G401.6 (cell line): ENCODE measurements around the gene ZCCHC24.

Source experiments
- FAIRE-seq: peaks from 2 replicates; lab custom pipeline; 2012; peaks lifted over from hg19 to GRCh38; lab: Jason Lieb, UNC

The ZCCHC24 gene

DNA sequence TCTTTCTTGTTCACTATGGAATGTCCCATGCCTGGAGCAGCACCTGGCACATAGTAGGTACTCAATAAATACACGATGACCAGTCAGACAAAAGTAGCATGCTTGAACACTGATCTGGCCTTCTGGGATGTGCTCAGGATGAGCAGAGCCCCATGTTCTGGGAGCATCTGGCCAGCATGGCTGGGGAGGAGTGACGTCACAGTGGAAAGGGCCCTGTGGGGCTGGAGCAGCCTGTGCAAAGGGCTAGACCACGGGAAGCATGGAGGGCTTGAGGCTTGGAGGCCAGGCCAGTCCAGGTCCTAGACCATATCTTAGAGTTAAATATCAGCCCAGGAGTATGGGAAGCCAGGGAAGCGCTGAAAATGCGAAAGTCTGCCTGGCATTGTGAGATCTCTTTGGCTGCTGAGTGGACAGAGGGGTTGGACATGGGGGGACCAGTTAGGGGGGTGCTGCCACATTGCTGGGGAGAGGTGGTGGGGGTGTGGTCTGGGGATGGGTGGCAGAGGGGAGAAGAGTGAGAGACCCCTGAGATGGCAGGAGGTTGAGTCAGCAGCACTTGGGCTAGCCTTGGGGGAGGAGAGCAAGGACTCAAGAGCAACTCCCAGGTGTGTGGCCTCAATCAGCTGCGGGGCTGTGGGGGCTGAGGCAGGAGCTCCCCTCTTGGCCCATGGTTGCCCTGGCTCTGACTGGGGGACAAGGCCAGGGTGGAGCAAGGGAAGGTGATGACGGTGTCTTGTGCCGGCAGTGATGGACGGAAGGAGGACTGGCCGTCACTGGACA, 34.9 kb downstream of the ZCCHC24 start:
- no peak for FAIRE-seq

DNA sequence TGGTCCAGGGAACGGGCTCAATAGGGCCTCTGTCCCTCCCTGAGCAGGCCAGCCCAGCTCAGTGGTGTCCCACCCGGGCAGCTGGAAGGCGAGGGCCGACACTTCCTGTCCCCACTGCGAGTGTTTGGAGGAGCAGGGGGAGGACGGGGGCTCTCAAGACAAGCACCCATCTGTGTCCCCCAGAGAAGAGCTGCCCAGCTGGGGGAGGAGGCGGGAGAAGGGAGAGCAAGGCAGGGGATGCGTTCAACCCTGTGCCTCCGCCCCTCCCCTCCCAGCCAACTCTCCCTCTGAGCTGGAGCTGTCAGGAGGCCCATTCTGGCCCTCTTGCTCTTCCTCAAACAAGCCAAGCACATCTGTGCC, 35.7 kb downstream of the ZCCHC24 start:
- no peak for FAIRE-seq

DNA sequence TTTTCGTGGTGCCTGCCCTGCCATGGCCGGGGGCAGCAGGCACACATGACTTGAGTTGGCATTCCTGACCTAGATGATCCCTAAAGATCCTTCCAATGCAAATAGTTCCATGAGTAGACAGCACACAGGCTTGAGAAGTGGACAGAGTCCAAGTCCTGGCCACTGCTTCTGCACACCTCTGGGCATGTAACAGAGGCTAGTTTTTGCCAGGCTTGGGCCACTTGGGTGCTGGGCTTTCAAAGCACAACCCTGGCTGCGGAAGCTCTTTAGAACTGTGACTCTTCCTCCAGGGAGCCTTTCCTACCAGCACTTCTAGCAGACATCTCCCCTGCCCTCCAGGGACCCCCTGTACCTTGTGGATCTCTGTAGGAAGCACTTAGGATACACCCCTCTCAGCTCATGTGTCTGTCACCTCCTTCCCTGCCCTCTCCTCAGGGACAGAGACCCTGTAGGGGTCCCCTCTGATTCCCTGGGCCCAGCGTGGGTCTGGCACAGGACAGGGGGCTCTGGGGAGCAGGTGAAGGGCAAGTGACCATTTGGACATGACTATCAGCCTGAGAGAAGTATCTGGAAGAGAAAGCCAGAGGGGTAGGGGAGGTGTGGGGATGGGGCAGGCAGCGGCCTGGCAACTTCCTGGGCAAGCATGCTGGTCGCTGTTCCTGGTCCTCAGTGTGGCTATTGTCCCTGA, 36.2 kb downstream of the ZCCHC24 start:
- no peak for FAIRE-seq

DNA sequence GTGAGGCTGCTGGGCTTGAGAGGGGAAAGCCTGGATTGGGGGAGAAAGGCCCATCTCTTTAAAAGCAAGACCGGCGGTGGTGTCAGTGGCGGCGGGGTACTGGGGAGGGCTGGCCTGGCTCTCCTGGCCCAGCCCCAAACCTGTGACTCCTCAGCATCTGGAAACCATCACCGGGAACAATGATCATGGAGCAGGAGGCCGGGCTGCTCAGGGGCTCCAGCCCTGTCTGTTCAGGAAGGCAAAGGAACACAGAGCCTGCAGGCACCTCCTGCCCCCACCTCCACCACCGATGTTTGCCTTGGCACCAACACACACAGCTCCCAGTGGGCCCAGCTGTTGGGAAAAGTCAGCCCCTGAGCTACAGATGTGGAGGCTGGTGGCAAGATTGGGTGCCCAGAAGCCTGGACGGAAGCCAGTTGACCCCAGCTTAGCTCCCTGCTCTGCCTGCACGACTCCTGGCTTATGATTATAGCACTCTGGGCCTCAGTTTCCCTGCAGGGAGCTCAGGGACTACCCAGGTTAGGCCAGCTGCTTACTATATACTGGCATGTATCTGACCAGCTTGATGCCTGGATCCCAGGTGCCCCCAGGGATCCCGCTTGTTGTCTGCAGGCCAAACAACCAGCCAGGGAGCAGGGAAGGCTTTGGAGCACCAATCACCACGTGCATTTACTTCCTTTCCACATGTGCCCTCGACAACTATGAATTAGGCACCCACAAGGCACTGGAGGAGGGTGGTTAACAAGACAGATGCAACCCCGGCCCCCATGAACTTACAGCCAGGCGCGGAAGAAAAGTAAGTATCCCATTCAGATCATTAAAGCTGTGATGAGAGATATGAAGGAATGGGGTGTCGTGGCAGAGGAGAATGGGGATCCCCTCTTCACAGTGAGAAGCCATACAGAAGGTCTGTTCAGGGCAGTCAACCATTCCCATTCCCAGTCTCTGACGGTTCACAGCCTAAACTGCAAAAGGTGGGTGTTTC, 37.3 kb downstream of the ZCCHC24 start:
- FAIRE-seq = no peak

DNA sequence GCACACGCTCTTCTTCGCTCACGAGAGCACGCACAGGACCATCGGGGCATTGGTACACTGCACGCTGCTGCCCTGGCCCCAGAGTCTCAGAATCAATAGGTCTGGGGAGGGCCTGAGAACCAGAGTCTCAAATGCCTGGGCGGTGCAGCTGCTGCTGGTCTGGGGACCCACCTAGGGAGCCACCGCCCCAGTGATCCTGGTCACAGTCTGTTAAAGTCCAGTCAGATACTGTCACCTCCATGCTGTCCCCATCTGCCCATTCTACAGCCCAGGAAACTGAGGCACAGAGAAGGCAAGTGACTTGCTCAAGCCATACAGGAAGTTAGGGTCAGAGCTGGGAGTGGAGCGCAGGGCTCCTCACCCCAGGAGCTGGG, 38.0 kb downstream of the ZCCHC24 start:
- no peak for FAIRE-seq

DNA sequence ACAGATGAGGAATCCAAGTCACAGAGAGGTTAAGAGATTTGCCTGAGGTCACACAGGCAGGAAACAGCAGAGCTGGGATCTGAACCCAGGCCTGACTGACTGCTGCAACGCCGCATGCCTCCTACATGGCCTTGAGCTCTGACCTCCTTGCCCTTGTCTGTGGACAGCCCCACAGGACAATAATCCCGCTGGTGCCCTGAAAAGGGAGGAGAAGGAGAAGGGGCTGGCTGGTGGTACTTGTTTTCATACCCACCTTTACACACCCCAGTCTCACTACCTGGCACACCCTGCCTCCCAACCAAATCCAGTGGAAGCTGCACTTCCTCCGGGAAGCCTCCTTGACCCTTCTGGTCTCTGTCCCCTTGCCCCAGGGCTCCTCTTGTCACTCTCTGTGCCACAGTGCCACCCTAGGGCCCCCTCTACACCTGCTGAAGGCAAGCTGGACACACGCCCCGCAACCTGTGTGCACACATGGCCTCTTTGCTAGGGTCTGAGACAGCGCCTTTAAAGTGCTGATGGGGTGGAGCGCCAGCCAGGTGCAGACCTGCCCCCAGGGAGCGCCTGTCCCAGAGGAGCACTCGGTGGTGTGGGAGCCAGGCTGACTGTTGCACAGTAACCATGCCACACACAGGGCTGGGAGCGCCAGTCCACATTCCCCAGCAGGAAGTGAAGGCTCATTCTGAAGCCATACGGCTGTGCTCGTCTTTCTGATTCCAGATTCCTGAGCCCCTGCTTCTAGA, 38.6 kb downstream of the ZCCHC24 start:
- no peak for FAIRE-seq

DNA sequence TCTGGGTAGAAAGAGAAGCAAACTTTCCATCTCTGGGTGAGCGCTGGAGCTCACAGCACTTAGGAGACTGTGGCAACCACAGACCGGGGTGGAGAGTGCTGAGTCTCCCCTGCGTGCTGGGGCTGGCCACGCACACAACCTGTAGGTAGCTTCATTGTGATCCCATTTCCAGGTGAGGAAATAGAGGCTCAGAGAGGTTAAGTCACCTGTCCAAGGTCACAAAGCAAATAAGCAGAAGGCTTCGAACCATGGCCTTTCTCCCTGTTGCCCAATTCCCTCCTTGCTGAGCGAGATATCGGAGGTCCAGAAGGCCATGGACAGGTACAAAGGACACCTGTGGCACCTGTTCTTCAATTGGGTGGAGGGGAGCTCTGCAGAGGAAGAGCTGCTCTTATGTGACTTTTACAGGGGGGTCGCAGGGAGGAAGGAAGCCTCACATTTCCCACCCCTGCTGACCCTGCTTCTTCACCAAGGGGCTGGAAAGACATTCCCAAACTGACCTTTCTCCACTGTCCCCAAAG, 39.4 kb downstream of the ZCCHC24 start:
- FAIRE-seq = no peak

DNA sequence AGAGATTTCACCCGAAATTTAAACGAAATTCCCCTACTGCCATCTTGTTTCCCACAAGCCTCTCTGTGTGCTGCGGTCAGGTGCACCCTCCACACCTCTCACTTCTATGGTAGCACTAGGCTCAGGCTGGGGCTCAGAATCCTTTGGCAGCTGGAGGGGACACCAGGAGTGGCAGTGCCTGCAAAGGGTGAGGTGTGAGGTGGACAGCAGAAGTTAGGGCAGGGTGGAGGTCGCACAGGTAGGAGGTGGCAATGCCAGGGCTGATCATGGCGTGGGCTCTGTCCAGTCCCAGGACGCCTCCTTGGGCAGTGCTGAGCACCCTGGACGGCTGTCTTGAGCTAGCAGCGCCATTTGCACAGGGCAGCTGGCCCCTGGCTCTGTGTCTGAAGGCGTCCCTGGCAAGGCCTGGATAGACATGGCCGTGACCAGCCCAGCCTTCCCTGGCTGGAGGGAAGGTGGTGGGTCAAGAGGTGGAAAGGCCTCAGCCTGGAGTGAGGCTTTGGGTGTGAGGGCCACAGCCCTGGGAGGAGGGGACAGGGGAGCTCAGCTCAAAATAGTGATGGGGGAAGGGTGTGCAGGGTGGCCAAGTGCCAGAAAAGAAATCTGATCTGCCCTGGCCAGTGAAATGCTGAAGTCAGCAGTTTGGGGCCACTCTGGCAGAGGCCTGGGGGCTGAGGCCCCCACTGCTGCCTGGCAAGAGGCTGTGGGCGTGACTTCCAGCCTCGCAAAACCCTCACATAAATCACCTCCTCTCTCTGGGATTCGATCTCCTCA, 40.0 kb downstream of the ZCCHC24 start:
- FAIRE-seq = no peak

DNA sequence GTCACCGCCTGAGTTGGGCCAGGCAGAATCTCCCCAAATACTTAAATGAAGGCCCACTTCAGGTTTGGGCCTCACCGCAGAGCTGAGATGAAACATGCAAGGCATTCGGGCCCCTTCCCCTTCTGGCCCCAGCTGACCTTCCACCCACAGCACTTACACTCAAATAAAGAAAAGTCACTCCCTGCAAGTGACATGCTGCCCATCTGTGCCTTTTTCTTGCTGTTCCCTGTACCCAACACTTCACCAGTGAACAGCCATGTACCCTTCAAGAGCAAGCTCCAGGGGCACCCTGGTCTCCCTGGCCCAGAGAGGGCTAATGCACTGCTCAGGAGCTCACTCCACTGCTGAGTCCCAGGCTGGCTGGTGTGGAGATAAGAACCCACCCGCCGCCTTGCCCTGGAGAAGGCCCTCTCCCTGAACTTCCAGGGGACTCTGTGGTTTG, 40.7 kb downstream of the ZCCHC24 start:
- no peak for FAIRE-seq

DNA sequence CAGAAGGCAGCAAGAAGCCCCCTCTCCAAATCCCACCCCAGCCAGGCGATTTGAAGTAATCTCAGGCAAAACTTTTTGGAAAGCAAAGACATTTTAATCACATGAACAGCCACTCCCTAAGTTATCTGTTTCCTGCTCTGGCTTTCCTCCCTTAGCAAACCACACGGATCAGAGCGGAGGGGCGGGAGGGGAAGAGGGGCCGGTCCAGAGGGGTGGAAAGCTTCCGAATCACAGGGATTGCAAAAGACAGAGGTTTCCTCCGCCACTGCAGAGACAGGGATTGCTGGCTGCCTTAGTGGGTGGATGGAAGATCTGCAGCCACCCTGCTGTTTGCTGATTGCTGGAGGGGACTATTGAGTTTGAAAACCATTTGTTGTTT, 41.2 kb downstream of the ZCCHC24 start:
- no peak for FAIRE-seq

DNA sequence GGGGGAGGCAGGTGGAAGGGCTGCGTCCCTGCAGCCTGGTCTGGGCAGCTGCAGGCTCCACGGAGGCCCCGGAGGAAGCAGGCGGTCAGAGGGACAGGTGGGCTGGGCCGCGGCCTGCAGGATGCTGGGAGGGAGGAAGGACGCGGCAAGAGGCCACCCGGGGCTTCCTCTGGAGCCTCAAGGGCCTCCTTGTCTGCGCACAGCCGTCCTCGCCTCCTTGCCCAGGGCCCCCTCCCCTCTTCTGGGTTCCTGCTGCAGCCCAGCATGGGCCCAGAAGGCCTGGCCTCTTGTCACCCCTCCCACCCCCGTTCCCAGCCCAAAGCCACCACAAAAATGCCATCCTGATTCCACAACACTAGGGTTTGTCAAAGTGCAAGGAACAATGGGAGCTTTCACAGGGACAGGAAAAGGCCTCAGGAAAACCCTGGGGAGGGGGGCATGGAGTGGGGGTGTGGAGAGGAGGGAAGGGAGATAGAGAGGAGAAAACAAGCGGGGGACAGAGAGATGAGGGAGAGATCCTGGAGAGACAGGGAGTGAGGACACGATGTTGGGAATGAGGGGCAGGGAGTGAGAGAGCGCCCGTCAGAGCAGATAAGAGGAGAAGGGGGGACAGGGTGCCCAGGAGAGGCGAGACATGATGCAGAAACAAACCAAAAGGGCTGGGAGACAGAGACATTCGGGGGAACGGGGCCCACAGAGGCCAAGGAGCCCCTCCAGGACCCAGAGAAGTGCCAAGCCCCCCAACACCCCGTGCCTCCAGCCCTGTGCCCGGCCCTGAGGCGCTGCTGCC, 41.8 kb downstream of the ZCCHC24 start:
- FAIRE-seq = no peak

DNA sequence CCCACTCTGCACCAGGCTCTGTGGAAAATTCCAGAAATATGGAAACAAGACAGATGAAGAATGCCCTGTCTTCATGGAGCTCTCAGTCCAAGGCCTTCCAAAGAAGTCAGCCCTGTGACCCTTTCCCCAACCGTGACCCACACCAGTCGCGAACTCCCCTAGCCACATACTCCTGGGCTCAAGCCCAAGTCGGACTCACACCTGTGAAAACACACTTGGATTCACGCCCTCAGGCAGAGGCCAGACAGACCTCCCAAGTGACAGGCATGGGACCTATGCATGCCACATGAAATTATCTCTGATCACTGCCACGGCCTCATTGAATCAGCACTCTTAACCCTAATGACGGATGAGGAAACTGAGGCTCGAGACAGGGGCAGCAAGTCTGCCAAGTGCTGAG, 42.5 kb downstream of the ZCCHC24 start:
- no peak for FAIRE-seq

DNA sequence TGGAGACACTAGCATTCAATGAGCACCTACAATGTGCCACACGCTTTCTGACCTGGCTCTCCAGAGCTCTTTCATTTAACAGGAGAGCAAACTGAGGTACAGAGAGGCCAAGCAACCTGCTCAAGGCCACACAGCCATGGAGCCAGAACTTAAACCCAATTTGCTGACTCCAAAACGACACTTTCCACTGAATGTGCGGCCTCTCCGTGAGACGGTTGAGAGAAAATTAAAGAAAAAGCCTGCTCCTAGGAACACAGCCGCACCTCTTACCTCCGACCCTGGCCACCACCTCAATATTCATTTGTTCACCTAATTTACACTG, 42.8 kb downstream of the ZCCHC24 start:
- no peak for FAIRE-seq

DNA sequence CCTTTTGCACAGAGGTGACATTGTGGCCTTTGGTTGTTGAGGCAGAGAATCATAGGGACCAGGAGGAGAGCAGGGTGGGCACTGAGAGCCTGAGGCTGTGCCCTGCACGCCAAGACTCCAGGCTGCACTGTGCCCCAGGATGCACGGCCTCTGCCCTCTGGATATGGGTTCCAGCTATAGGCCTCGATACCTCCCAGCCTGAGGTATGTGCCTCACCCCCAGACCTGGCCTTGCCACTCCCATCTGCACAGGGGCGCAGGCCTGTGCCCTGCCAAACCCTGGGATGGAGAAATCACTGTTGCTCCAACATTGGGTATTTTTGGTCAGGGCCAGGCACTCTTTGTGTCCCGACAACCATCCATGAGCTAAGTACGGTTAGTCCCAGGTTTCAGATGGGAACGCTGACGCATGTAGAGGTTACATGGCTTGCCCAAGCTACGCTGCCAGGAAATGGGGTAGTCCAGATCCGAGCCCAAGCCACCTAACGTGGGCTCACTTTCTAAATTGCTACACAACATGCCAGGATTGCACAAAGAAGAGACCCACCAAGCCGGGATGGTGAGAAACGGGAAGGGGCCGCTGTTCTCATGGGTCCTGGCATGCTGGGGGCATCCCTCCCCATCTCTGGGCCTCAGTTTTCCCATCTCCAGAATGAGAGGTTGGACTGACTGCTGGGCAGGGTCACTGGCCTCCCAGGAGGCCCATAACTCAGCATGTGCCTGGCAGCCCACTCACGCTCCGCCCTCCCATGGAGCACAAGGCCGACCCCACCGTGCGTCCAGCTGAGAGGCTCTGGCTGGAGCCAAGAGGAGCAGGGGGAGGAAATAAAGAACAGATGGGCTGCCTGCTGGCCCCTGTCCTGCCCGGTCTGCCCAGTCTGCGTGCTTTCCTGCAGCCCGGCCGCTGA, 44.2 kb downstream of the ZCCHC24 start:
- no peak for FAIRE-seq

DNA sequence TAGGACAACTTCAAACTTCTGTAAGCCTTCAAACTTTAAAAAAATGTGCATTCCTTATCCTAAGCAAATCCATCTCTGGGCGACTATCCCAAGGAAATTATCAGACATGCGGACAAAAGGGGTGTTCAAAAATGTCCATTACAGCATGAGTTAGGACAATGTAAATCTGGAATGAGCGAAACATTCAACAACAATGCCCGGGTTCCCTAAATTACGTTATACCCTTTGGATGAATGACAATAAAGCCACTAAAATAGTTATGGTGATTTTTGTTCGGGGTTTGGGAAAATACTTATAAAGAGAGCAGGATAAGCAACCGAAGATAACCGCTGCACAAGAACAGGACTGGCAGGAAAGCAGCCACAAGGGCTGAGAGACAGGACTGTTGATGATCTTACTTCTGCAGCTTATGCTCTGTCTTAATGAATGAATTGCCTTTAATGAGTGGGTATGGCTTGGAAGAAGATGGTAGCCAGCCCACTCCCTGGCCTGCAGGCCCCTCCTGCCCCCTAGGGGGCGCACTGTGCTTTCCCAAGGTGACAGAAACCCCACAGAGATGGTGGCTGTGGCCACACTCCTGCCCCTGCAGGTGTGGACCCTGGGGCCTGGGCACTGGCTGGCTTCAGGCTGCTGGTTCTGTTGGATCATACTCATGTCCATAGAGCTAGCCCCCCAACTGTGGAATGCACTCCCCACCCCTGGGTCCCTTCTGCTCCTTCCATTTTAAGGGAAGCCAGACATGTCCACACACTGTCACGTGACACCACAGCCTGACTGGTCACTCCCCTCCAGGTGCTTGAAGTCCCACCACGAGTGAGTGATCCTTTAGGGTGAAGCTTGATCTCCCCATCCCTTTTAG, 45.0 kb downstream of the ZCCHC24 start:
- FAIRE-seq = no peak

DNA sequence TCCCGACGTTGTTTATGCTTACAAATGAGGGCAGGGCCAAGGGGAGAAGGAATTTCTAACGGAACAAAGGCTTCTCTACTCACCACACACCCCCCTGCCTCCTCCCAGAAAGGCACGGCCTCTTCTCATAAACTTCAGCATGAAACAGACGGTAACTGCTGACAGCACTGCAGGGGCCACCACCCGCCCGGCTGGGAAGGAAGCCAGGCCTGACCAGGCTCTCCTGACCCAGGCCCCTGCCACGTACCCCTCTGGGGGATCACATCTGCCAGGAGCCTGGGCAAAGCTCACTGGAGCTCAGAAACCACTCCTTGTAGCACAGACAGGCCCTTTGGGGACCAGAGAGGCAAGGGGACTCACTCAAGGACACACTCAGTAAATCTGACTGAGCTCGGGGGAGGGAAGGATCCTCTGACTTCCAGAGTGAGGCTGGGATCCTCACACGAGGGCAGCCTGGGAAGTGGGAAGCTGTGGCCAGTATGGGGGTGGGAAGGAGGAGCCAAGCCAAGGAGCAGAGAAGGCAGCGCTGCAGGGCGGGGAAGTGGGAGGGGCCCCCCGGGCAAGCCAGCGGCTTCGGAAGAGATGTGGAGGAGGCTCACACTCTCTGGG, 46.1 kb downstream of the ZCCHC24 start:
- FAIRE-seq = no peak

DNA sequence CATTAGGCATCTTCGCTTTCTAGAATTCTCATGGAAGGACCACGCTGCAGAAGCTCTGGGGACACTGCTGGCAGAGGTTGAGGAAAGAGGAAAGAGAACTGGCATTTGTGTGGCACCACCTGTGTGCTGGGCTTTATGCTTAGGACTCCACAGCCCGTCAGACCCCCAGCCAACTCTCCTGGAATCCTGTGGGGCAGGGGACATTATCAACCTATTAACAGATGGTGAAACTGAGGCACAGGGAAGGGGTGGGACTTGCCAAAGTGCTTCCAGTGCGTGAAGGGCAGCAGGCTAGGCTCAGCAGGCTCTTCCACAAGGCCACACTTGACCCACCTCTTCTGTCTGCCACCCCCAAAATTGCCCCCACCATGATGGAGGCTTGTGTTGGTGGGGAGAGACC, 46.8 kb downstream of the ZCCHC24 start:
- FAIRE-seq = no peak
